Heart left ventricle (tissue), 16 donors: ENCODE measurements around the gene OPCML. TPM values are rescaled to one million over a fixed set of nuclear protein-coding genes. Genes with fewer than 3 reads are reported as not detected.

ENCODE experiments used
- ATAC-seq, 4 donors: fragments of 200-7000 bp; cut with Tn5 transposase; one replicate each; pipeline ENCODE4 v1.9.1; 2020 to 2022; ENCODE audit warnings: moderate library complexity in 4 of 4, mild to moderate bottlenecking in 3 of 4, moderate number of reproducible peaks in 1 of 4
- DNase-seq, 5 donors: peaks; one replicate each; pipeline ENCODE4 v3.0.0-alpha.2; 2020
- H3K27ac ChIP-seq, 12 donors: fragments of 200-600 bp; sonication (generic) in 4 of 12; one replicate each; pipeline versions ENCODE4 v1.5.0 to v1.8.0; 2016 to 2022; ENCODE audit warnings: mild to moderate bottlenecking in 2 of 12
- H3K27me3 ChIP-seq, 9 donors: fragments of 200-600 bp; sonication (generic) in 2 of 9; one replicate each; pipeline versions ENCODE4 v1.5.1 to v1.8.0; 2016 to 2022; ENCODE audit warnings: mild to moderate bottlenecking in 3 of 9
- H3K36me3 ChIP-seq, 9 donors: fragments of 200-600 bp; sonication (generic) in 2 of 9; one replicate each; pipeline versions ENCODE4 v1.5.0 to v1.8.0; 2018 to 2022; ENCODE audit warnings: mild to moderate bottlenecking in 2 of 9
- H3K4me1 ChIP-seq, 12 donors: fragments of 200-600 bp; sonication (generic) in 4 of 12; one replicate each; pipeline versions ENCODE4 v1.5.0 to v1.8.0; 2016 to 2022; ENCODE audit warnings: mild to moderate bottlenecking in 3 of 12
- H3K4me3 ChIP-seq, 12 donors: fragments of 200-600 bp; sonication (generic) in 4 of 12; one replicate each; pipeline versions ENCODE4 v1.5.0 to v1.8.0; 2017 to 2022; ENCODE audit warnings: mild to moderate bottlenecking in 9 of 12, moderate library complexity in 4 of 12
- H3K9me3 ChIP-seq, 12 donors: fragments of 200-600 bp; sonication (generic) in 4 of 12; one replicate each; pipeline versions ENCODE4 v1.5.0 to v1.8.0; 2016 to 2022; ENCODE audit warnings: mild to moderate bottlenecking in 1 of 12
- POLR2A ChIP-seq, 2 donors: fragments of 450-650 bp; IDR thresholded peaks; one replicate each; pipeline ENCODE4 v1.6.1; 2017; ENCODE audit warnings: antibody characterized with exemption in 2 of 2, mild to moderate bottlenecking in 2 of 2, moderate library complexity in 2 of 2
- WGBS, 4 donors: extraction: QIAGEN DNeasy Blood & Tissue Kit in 2 of 4; methylation state at CpG; one replicate each; pipeline versions ENCODE4 v1.1.5 to v1.1.7; 2013 to 2018; 5-methylcytosine and 5-hydroxymethylcytosine counted together
- intact Hi-C, 10 donors: fragments of 100-400 bp; cut with DNase I; formaldehyde crosslinking; loops; one replicate each; pipeline versions ENCODE4 v1.11.1 to v1.14.2; 2022
- polyA plus RNA-seq, 2 donors: library from polyadenylated mRNA; stranded (reverse); fragments of 200-250 nt; gene quantifications; one replicate each; pipeline ENCODE4 v1.2.3, GENCODE V29; 2013
- total RNA-seq, 9 donors: library from RNA; depleted of rRNA in 2 of 9; stranded (reverse); fragments of >200 nt in 2 of 9; fragmentation: NEBNext Ultra II Directional in 3 of 9; extraction: Animal tissue kit (Norgen Biotek cat#: 25700) in 3 of 9; gene quantifications; one replicate each; pipeline versions ENCODE4 v1.1.0 to v1.2.4, GENCODE V29; 2016 to 2023
- TF ChIP-seq, protein P1 (sequence below), 12 donors: fragments of 200-600 bp; sonication (generic) in 4 of 12; IDR thresholded peaks; one replicate each; pipeline versions ENCODE4 v1.5.0 to v1.8.0; 2018 to 2022; ENCODE audit warnings: antibody characterized with exemption in 12 of 12, mild to moderate bottlenecking in 5 of 12
- donor health status: ischemic (EF 13 %, LVEDD 7.1; RV severe dilation, severe dysfunction).
- donor health status: healthy with polysubstance abuse.
- donor health status: DM: no; HTN: yes; CAD: no.
- donor health status: DM: no; HTN: no; CAD: no.
- donor health status: ischemic (EF 25% LVEDD 6.9; RV normal size, moderate dysfunction).
- donor health status: ischemic (EF 25% LVEDD 5.7; RV mildly dilated, moderate dysfunction).
- donor health status: healthy.
- donor health status: DM: yes; HTN: yes; CAD: no.
- donor health status: ischemic (EF 35%, LVEDD 5.7; RV mildly dilated, moderate dysfunction).
- donor health status: nonischemic (EF 11% LVEDD 7.7; RV severe dilation, severe dysfunction).
- donor health status: DM: yes; HTN: yes; CAD: no.
- donor health status: PGD.
- donor health status: ischemic (EF 29% LVEDD 5.4; RV normal size, mild dysfunction).
- donor health status: nonischemic (EF 23%, LVEDD 6.1; RV moderate dilation, normal function).

Gene OPCML
- total and polyA plus RNA-seq, 11 donors: 0.04 to 1.3 (median 0.23) TPM; not detected in 3

DNA sequence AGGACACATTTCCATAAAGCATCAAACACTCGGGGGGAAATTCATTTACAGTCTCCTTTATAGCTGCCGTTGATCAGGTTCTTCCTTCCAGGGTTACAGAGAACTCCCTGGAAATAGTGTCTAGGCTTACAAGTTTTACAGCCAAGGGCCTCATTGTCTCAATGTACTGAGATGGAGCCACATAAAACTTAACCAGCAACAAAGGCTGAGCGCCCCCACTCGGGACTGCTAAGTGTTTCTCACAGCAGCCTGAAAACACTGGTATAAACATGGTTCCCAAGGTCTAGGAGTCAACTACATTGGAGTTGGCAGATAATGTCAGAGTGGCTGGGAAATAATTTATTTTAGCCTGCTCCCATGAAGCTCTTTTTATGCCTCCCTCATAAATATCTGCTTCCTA, 686.2 kb downstream of the OPCML start:
- Histone ChIP-seq H3K27me3 (peaks cover 0 to 3% (median 0%) of the 10 kb centered on the region in 9 donors), H3K4me1 (no peaks in the 10 kb centered on the region), H3K9me3 (no peaks in the 10 kb centered on the region), H3K27ac (no peak overlapping the region), H3K36me3 (no peaks in the 10 kb centered on the region), H3K4me3 (no peak overlapping the region)
- ATAC-seq (no peak), DNase-seq (no peak)
- 71 to 88% (median 87%) methylated on average over 4 of the region's 4 CpGs for WGBS, 4 donors
- no peak for TF ChIP-seq POLR2A (IDR thresholded peaks at IDR 0.05)
- TF ChIP-seq, protein P1, sequence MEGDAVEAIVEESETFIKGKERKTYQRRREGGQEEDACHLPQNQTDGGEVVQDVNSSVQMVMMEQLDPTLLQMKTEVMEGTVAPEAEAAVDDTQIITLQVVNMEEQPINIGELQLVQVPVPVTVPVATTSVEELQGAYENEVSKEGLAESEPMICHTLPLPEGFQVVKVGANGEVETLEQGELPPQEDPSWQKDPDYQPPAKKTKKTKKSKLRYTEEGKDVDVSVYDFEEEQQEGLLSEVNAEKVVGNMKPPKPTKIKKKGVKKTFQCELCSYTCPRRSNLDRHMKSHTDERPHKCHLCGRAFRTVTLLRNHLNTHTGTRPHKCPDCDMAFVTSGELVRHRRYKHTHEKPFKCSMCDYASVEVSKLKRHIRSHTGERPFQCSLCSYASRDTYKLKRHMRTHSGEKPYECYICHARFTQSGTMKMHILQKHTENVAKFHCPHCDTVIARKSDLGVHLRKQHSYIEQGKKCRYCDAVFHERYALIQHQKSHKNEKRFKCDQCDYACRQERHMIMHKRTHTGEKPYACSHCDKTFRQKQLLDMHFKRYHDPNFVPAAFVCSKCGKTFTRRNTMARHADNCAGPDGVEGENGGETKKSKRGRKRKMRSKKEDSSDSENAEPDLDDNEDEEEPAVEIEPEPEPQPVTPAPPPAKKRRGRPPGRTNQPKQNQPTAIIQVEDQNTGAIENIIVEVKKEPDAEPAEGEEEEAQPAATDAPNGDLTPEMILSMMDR (IDR thresholded peaks at IDR 0.05): no peak
- intact Hi-C loops: no loop called here

- DNase-seq (no peak), ATAC-seq (no peak)
- H3K4me3 ChIP-seq: no peak overlapping the region
- H3K4me1 ChIP-seq: no peaks in the 10 kb centered on the region
- TF ChIP-seq, protein P1 (IDR thresholded peaks at IDR 0.05): no peak
- TF ChIP-seq POLR2A (IDR thresholded peaks at IDR 0.05): no peak
- peaks cover 0 to 3% (median 0%) of the 10 kb centered on the region in 9 donors for H3K27me3 ChIP-seq
- WGBS, 4 donors: 60 to 69% (median 64%) methylated on average over 5 of the region's 5 CpGs
- no peaks in the 10 kb centered on the region for H3K36me3 ChIP-seq
- no peak overlapping the region for H3K27ac ChIP-seq
- intact Hi-C loops: no loop called here
- no peaks in the 10 kb centered on the region for H3K9me3 ChIP-seq
Measured at GRCh38 chr11:132844956-132845696, 687.2 kb downstream of the OPCML start.

GRCh38 chr11:132840660-132841059, 691.6 kb downstream of the OPCML start:
- no peak for ATAC-seq
- no peak for DNase-seq
- WGBS, 4 donors: 82 to 85% (median 83%) methylated on average over 12 of the region's 12 CpGs
- no peaks in the 10 kb centered on the region for H3K36me3 ChIP-seq
- no peaks in the 10 kb centered on the region for H3K9me3 ChIP-seq
- H3K27ac ChIP-seq: no peak overlapping the region
- no peak overlapping the region for H3K4me3 ChIP-seq
- no peaks in the 10 kb centered on the region for H3K27me3 ChIP-seq
- H3K4me1 ChIP-seq: no peaks in the 10 kb centered on the region
- TF ChIP-seq, protein P1 (IDR thresholded peaks at IDR 0.05): no peak
- no peak for TF ChIP-seq POLR2A (IDR thresholded peaks at IDR 0.05)
- intact Hi-C loops: no loop called here

DNA sequence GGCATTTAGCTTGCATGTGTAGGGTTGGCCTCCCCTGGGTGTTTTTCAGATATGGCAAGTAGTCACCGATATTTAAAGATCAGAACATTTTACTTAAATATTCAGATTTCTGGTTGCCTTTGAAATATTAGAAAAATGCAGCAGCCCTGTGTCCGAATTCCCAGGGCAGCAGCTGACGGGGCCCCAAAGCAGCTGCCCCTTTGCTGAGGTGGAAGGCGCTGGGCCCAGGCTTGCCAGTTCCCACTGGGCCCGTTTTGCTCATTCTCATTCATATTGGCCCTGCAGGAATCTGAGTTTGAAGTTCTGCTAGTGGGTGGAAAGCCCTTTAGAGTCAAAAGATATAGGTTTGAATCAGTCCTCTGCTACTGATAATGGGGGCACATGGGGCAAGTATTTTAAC, 692.1 kb downstream of the OPCML start:
- ATAC-seq (no peak), DNase-seq (no peak)
- TF ChIP-seq, protein P1 (IDR thresholded peaks at IDR 0.05): no peak
- TF ChIP-seq POLR2A (IDR thresholded peaks at IDR 0.05): no peak
- Histone ChIP-seq H3K4me3 (no peak overlapping the region), H3K9me3 (no peaks in the 10 kb centered on the region), H3K27me3 (no peaks in the 10 kb centered on the region), H3K36me3 (no peaks in the 10 kb centered on the region), H3K4me1 (no peaks in the 10 kb centered on the region), H3K27ac (no peak overlapping the region)
- intact Hi-C loops: no loop called here
- WGBS, 4 donors: 49 to 59% (median 58%) methylated on average over 5 of the region's 5 CpGs
